CD4-positive, alpha-beta T cell treated with Interleukin-21 for 1 hour (primary cell): ENCODE data around the gene SLIT1.

Experiments used
- DNase-seq: peaks from one replicate; pipeline ENCODE4 v3.0.0-alpha.2; 2020

The SLIT1 gene

GRCh38 chr10:97185326-97186058 is at the start of gene SLIT1:
Gene SLIT1 (minus strand): TSS chr10:97185959. CDS start chr10:97185674, 285 bp downstream.
- no peak for DNase-seq

GRCh38 chr10:97235353-97235752 is 49.6 kb upstream of the SLIT1 start:
- no peak for DNase-seq

GRCh38 chr10:97234400-97234799 is 48.6 kb upstream of the SLIT1 start:
- DNase-seq: peak; percentile 32

GRCh38 chr10:97230146-97230545 is 44.4 kb upstream of the SLIT1 start:
- DNase-seq: no peak

GRCh38 chr10:97229322-97230015 is 43.7 kb upstream of the SLIT1 start:
- no peak for DNase-seq

GRCh38 chr10:97228775-97229157 is 43.0 kb upstream of the SLIT1 start:
- DNase-seq: no peak

GRCh38 chr10:97228130-97228774 is 42.5 kb upstream of the SLIT1 start:
- no peak for DNase-seq

GRCh38 chr10:97226398-97226797 is 40.6 kb upstream of the SLIT1 start:
- no peak for DNase-seq

GRCh38 chr10:97224483-97225435 is 39.0 kb upstream of the SLIT1 start:
- no peak for DNase-seq

- DNase-seq: no peak
Observed at GRCh38 chr10:97222326-97222961, 36.7 kb upstream of the SLIT1 start.

- no peak for DNase-seq
Observed at GRCh38 chr10:97220355-97220754, 34.6 kb upstream of the SLIT1 start.

- no peak for DNase-seq
Observed at GRCh38 chr10:97217299-97217698, 31.5 kb upstream of the SLIT1 start.

GRCh38 chr10:97215619-97216260 is 30.0 kb upstream of the SLIT1 start:
- DNase-seq: no peak

GRCh38 chr10:97213431-97213830 is 27.7 kb upstream of the SLIT1 start:
- no peak for DNase-seq

GRCh38 chr10:97211229-97211628 is 25.5 kb upstream of the SLIT1 start:
- DNase-seq: no peak

- DNase-seq: peak; percentile 63
Observed at GRCh38 chr10:97210543-97210960, 24.8 kb upstream of the SLIT1 start.

GRCh38 chr10:97207756-97208346 is 22.1 kb upstream of the SLIT1 start:
- no peak for DNase-seq

GRCh38 chr10:97207131-97207530 is 21.4 kb upstream of the SLIT1 start:
- no peak for DNase-seq

GRCh38 chr10:97204826-97205679 is 19.3 kb upstream of the SLIT1 start:
- DNase-seq: no peak

- no peak for DNase-seq
Observed at GRCh38 chr10:97203220-97203619, 17.5 kb upstream of the SLIT1 start.
